ENCODE measurements around the gene TRIM28.
"Not testable (repeated sequence)": the region's sequence is repeated elsewhere in the genome, so short reads cannot be mapped to it uniquely, and the experiment has no call there.

TRIM28 gene

GRCh38 chr19:58577581-58577980 lies 33.7 kb downstream of the TRIM28 start:
- not testable (repeated sequence) for DNase-seq (ENCODE audit: low read depth, low spot score)

- no peak for DNase-seq (ENCODE audit: low read depth, low spot score)
Observed at GRCh38 chr19:58578012-58578925, 34.4 kb downstream of the TRIM28 start.

- no peak for DNase-seq (ENCODE audit: low read depth, low spot score)
Observed at GRCh38 chr19:58579473-58580142, 35.7 kb downstream of the TRIM28 start.

- peak; percentile 50 for DNase-seq (ENCODE audit: low read depth, low spot score)
Observed at GRCh38 chr19:58581227-58582141, 37.6 kb downstream of the TRIM28 start.

- DNase-seq (ENCODE audit: low read depth, low spot score), result no peak
Observed at GRCh38 chr19:58582985-58583384, 39.1 kb downstream of the TRIM28 start.

GRCh38 chr19:58584498-58585441 lies 40.9 kb downstream of the TRIM28 start:
- no peak for DNase-seq (ENCODE audit: low read depth, low spot score)

- no peak for DNase-seq (ENCODE audit: low read depth, low spot score)
Observed at GRCh38 chr19:58585442-58586132, 41.7 kb downstream of the TRIM28 start.

GRCh38 chr19:58586133-58586765 lies 42.4 kb downstream of the TRIM28 start:
- no peak for DNase-seq (ENCODE audit: low read depth, low spot score)

Data from smooth muscle cell of the brain vasculature (primary cell).